ENCODE measurements around the gene HELLS.

- no peak for TF ChIP-seq POLR2AphosphoS5 (IDR thresholded peaks at IDR 0.05; ENCODE audit: borderline replicate concordance, low read depth, low read length)
- no peak for TF ChIP-seq EZH2 (IDR thresholded peaks at IDR 0.05)
These were observed 98.8 kb downstream of the HELLS start for GRCh38 chr10:94644352-94644751.

All from SK-N-MC (cell line).